ENCODE measurements around the gene CNEP1R1. TPM values are rescaled to one million over a fixed set of nuclear protein-coding genes. Genes with fewer than 3 reads are reported as not detected.

CNEP1R1 gene
- total and polyA plus RNA-seq, 2 of the 4 experiments (the other 2 are of a cell fraction) = 16.1 to 22.0 TPM

DNA sequence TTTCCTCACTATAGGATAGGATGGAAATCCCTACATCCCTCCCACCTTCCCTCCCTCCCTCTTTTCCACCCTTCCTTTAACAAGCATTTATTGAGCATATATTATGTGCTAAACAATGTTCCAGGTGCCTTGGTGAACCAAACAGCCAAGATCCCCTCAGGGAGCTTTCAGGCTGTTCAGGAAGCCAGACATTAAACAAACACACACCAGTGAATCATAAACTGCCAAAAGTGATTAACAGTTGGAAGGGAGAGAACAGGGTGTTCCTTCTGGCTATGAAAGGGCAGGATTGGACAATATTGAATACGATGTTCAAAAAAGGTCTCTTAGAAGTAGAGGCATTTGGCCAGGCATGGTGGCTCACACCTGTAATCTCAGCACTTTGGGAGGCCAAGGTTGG lies 22.8 kb upstream of the CNEP1R1 start:
- Histone ChIP-seq H2AK5ac (ENCODE audit: low read depth, low read length) (no peak overlapping the region), H3K27ac (ENCODE audit: insufficient read depth, low read length) (no peak overlapping the region), H2BK120ac (ENCODE audit: low read depth, low read length) (no peak overlapping the region), H4K91ac (ENCODE audit: insufficient read depth, low read depth, low read length) (no peak overlapping the region), H3K9ac (ENCODE audit: low read depth, low read length) (no peak overlapping the region), H3K9me3 (ENCODE audit: control insufficient read depth, insufficient read depth, low read length) (no peaks in the 10 kb centered on the region), H3K56ac (ENCODE audit: extremely low read depth, insufficient read depth, low read length) (no peak overlapping the region), H4K8ac (ENCODE audit: low read depth in 2 of 2, low read length in 2 of 2) (no peak overlapping the region), H3K4me1 (ENCODE audit: control insufficient read depth, insufficient read depth, low read length) (no peaks in the 10 kb centered on the region), H3K36me3 (ENCODE audit: control insufficient read depth, insufficient read depth, low read length) (no peaks in the 10 kb centered on the region), H2BK5ac (ENCODE audit: low read depth, low read length, poor library complexity, severe bottlenecking) (no peak overlapping the region), H3K14ac (replicated peaks; ENCODE audit: low read depth, low read length) (no peak overlapping the region), H3K4ac (ENCODE audit: low read depth, low read length) (no peak overlapping the region), H4K5ac (ENCODE audit: low read depth, low read length) (no peak overlapping the region), H3K18ac (ENCODE audit: low read depth, low read length) (no peak overlapping the region), H3K9me1 (ENCODE audit: insufficient read depth, low read length) (no peaks in the 10 kb centered on the region), H3K4me2 (ENCODE audit: low read depth, low read length) (no peak overlapping the region), H3K27me3 (ENCODE audit: control insufficient read depth, insufficient read depth, low read length) (no peaks in the 10 kb centered on the region), H2AK9ac (replicated peaks; ENCODE audit: low read depth, low read length, poor library complexity) (no peak overlapping the region), H3K4me3 (ENCODE audit: insufficient read depth, low read depth, low read length) (no peak overlapping the region), H2BK15ac (ENCODE audit: low read depth, low read length) (no peak overlapping the region), H3K79me1 (ENCODE audit: low read depth in 1 of 2, low read length in 2 of 2) (no peaks in the 10 kb centered on the region), H4K20me1 (ENCODE audit: insufficient read depth, low read length) (no peaks in the 10 kb centered on the region), H2AFZ (replicated peaks; ENCODE audit: low read length, poor library complexity) (no peak overlapping the region), H3K23ac (ENCODE audit: low read depth, low read length) (no peak overlapping the region), H2BK20ac (ENCODE audit: low read depth, low read length) (no peak overlapping the region)
- DNase-seq (no peak), ATAC-seq (ENCODE audit: low read depth) (no peak)
- ChIA-PET POLR2A (ENCODE audit: unreplicated experiment) (no interaction called here), CTCF (no interaction called here)
- BruUV-seq (replicated peaks) = no TSS peak
- dilution Hi-C loops (cut with HindIII; ENCODE audit: low sequenced_read_pairs, unreplicated experiment) = no loop called here
- no CpG with 5 or more reads among the region's 1 CpG for WGBS, 2 experiments (ENCODE audit: extremely low coverage in 2 of 2, insufficient read length in 1 of 2)
- no peak for TF ChIP-seq ELK1 (IDR thresholded peaks at IDR 0.05; ENCODE audit: borderline replicate concordance, low read depth, low read length)
- TF ChIP-seq MXI1 (IDR thresholded peaks at IDR 0.05; ENCODE audit: borderline replicate concordance, low read depth, low read length) = no peak
- TF ChIP-seq RCOR1 (IDR thresholded peaks at IDR 0.05; ENCODE audit: insufficient replicate concordance, low read length) = no peak
- no peak for TF ChIP-seq SMC3 (IDR thresholded peaks at IDR 0.05; ENCODE audit: low read depth, low read length)
- TF ChIP-seq, protein P1, sequence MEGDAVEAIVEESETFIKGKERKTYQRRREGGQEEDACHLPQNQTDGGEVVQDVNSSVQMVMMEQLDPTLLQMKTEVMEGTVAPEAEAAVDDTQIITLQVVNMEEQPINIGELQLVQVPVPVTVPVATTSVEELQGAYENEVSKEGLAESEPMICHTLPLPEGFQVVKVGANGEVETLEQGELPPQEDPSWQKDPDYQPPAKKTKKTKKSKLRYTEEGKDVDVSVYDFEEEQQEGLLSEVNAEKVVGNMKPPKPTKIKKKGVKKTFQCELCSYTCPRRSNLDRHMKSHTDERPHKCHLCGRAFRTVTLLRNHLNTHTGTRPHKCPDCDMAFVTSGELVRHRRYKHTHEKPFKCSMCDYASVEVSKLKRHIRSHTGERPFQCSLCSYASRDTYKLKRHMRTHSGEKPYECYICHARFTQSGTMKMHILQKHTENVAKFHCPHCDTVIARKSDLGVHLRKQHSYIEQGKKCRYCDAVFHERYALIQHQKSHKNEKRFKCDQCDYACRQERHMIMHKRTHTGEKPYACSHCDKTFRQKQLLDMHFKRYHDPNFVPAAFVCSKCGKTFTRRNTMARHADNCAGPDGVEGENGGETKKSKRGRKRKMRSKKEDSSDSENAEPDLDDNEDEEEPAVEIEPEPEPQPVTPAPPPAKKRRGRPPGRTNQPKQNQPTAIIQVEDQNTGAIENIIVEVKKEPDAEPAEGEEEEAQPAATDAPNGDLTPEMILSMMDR (conservative IDR thresholded peaks at IDR 0.05; ENCODE audit: low read depth, low read length) = no peak
- TF ChIP-seq RAD21 (IDR thresholded peaks at IDR 0.05; ENCODE audit: low read length) = no peak
- no peak for TF ChIP-seq CEBPB (IDR thresholded peaks at IDR 0.05; ENCODE audit: low read depth, low read length)
- no peak for TF ChIP-seq BHLHE40 (IDR thresholded peaks at IDR 0.05; ENCODE audit: low read depth, low read length)
- TF ChIP-seq CHD1 (IDR thresholded peaks at IDR 0.05; ENCODE audit: low read depth, low read length) = no peak
- no peak for TF ChIP-seq FOS (IDR thresholded peaks at IDR 0.05; ENCODE audit: low read depth, low read length)
- TF ChIP-seq POLR2A (IDR thresholded peaks at IDR 0.05; ENCODE audit: low read depth, low read length) = no peak
- no peak for TF ChIP-seq NFE2L2 (IDR thresholded peaks at IDR 0.05; ENCODE audit: low read depth, low read length)
- no peak for TF ChIP-seq RFX5 (IDR thresholded peaks at IDR 0.05; ENCODE audit: low read depth, low read length)
- no peak for TF ChIP-seq MAFK (IDR thresholded peaks at IDR 0.05; ENCODE audit: low read depth, low read length)
- TF ChIP-seq MAZ (IDR thresholded peaks at IDR 0.05; ENCODE audit: borderline replicate concordance, low read depth, low read length) = no peak
- no peak for TF ChIP-seq USF2 (IDR thresholded peaks at IDR 0.05; ENCODE audit: low read depth, low read length)
- intact Hi-C loops (cut with micrococcal nuclease) = no loop called here
- in situ Hi-C loops (cut with MboI; ENCODE audit: low sequenced_read_pairs) = no loop called here
